ENCODE measurements around the gene CDCA3.

CDCA3 gene

DNA sequence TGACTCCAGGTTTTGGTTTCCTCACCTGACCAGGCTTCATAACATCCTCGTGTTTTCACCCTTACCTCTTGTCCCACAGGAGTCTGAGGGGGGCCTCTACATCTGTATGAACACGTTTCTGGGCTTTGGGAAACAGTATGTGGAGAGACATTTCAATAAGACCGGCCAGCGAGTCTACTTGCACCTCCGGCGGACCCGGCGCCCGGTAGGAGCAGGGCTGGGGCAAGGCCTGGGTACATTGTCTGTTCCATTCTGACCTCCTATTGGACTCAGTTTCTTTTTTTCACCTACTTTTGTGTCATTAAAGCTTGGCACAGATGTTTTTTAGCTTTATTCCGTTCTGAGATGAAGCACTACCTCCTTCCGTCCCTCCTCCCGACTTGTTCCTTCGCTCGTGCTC, 4.2 kb upstream of the CDCA3 start:
- in situ Hi-C loops (cut with HindIII; ENCODE audit: low sequenced_read_pairs) = no loop called here
- TF ChIP-seq, protein P1, sequence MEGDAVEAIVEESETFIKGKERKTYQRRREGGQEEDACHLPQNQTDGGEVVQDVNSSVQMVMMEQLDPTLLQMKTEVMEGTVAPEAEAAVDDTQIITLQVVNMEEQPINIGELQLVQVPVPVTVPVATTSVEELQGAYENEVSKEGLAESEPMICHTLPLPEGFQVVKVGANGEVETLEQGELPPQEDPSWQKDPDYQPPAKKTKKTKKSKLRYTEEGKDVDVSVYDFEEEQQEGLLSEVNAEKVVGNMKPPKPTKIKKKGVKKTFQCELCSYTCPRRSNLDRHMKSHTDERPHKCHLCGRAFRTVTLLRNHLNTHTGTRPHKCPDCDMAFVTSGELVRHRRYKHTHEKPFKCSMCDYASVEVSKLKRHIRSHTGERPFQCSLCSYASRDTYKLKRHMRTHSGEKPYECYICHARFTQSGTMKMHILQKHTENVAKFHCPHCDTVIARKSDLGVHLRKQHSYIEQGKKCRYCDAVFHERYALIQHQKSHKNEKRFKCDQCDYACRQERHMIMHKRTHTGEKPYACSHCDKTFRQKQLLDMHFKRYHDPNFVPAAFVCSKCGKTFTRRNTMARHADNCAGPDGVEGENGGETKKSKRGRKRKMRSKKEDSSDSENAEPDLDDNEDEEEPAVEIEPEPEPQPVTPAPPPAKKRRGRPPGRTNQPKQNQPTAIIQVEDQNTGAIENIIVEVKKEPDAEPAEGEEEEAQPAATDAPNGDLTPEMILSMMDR (IDR thresholded peaks at IDR 0.05; ENCODE audit: low read depth, low read length, missing control alignments) = no peak
- no peak for DNase-seq (ENCODE audit: low read depth)
- H3K4me3 ChIP-seq (ENCODE audit: low read depth, low read length) = no peak overlapping the region

DNA sequence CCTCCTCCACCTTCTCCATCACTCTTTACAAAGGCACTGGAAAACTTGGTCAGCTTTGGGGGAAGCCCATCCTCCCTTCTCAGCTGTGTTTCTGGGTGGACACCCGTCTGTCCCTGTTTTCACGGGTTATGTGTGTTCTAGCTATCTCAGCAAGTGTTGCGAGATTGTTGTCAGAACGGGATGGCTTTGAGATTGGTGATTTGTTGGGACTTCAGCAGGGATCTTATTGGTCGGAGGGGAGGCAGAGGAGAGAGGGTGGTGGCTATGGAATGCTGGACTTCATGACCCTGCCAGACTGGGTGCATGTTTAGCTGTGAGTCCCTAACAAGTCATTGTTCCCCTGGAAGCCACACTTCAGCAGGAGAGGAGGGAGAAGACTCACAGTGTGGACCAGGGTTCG, 3.0 kb upstream of the CDCA3 start:
- TF ChIP-seq, protein P1 (IDR thresholded peaks at IDR 0.05; ENCODE audit: low read depth, low read length, missing control alignments) = no peak
- DNase-seq (ENCODE audit: low read depth) = no peak
- H3K4me3 ChIP-seq (ENCODE audit: low read depth, low read length) = no peak overlapping the region
- in situ Hi-C loops (cut with HindIII; ENCODE audit: low sequenced_read_pairs) = no loop called here

DNA sequence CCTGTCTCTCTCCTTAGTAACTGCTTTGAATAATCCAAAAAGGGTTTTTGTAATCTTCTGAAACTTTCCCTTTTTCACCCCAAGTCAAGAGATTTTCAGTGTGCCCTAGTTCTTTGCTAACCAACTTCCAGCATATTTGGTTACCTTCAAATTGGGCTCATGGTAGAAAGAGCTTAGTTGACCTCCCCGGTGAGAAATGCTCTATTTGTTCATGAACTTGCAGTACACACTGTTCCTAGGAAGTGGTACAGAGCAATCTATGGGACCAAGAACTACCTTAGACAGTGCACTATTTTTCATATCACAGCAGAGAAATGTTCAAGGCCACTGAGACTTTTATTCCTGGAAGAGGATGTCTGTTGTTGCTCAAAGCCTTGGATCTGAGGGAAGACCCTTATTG, 2.5 kb upstream of the CDCA3 start:
- peak overlapping the region; percentile 79 for H3K4me3 ChIP-seq (ENCODE audit: low read depth, low read length)
- in situ Hi-C loops (cut with HindIII; ENCODE audit: low sequenced_read_pairs) = no loop called here

DNA sequence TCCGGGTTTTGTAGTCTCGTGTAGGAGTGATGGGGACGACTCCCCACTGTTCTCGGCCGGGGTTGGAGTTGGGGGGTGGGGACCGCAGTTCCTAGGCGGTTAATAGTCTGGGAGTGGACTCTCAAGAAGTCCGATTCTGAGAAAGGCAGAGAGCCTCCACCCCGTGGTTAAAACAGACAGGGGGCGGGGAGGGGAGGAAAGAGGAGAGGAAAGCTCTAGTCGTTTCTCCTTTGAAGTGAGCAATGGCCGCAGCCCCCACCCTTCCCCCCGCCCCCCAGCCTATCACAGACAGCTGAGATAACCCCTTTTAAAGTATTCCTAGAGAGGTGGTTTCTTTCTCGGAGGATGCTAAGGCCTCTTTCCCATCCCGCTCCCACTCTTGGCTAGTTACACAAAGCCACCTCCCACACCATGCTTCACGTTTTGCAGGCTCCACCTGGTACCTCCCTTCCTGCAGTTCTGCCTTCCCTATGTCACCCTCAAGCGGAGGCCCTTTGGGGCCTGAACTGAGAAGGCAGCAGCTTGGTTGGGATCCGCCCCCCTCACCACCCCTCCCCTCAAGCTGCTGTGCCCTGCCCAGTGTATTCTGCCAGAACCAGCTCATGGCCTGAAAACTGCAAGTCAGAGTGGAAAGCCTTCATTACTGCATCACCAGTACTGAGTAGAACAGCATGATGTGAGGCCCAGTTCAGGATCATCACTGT, 1.7 kb upstream of the CDCA3 start:
- no peak for DNase-seq (ENCODE audit: low read depth)
- in situ Hi-C loops (cut with HindIII; ENCODE audit: low sequenced_read_pairs) = no loop called here
- TF ChIP-seq, protein P1 (IDR thresholded peaks at IDR 0.05; ENCODE audit: low read depth, low read length, missing control alignments) = no peak
- peak overlapping the region; percentile 79 for H3K4me3 ChIP-seq (ENCODE audit: low read depth, low read length)

More for the DNA sequence above, 2.5 kb upstream of the CDCA3 start:
- TF ChIP-seq, protein P1 (IDR thresholded peaks at IDR 0.05; ENCODE audit: low read depth, low read length, missing control alignments) = no peak
- DNase-seq (ENCODE audit: low read depth) = no peak

DNA sequence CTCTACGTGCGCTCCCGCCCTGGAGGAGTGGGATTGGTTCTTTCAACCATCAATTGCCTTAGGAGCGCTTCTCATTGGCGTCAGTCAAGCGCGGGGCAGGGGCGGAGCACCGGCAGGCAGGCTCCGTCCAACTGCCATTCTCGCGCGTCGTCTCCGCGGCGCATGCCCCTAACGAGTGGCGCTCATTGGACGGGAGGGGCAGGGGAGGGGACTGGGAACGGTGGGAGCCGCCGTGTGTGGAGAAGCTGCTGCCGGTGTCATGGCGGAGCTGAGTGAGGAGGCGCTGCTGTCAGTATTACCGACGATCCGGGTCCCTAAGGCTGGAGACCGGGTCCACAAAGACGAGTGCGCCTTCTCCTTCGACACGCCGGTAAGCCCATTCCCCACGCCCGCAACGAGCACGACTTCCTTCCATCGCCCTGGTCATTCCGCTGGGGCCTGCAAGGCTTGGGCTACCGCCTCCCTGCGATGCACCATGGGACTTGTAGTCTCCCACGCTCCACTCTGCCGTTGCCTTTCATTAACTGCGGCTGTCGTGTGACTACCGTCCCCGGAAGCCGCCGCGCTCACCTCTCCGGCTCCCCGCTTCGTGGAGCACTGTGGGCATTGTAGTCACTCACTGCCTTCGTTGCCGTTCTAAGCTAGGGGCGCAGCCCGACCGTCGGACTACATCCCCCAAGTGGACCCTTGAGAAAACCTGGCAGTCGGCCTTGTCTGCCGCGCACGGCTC, 1.0 kb upstream of the CDCA3 start, which contains the start of gene USP5:
Gene USP5 (plus strand): TSS at position 230 of the 730 bp plus-strand sequence. CDS start 30 bp downstream, at position 260.
- peak within 1 kb of the TSS; percentile 79 for H3K4me3 ChIP-seq (ENCODE audit: low read depth, low read length)
- TF ChIP-seq, protein P1 (IDR thresholded peaks at IDR 0.05; ENCODE audit: low read depth, low read length, missing control alignments) = no peak
- peak; percentile 100 for DNase-seq (ENCODE audit: low read depth)
- in situ Hi-C loops (cut with HindIII; ENCODE audit: low sequenced_read_pairs) = no loop called here

DNA sequence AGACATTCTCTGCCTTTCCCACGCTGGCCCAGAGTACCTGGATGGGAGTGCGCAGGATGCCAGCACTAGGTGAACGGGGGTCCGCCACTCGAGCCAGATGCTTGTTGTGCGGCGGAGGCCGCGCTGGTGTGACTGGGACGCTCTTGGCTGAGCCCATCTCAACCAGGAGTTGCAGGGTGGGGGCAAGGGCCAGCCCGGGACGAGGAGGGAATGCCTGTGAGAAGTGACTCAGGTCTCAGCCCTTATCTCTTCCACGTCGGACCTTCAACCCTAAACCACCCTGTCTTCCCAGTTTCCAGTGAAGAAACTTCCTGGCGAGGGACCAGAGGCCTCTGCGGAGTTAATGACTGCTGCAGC, 312 bp downstream of the CDCA3 start:
- TF ChIP-seq, protein P1 (IDR thresholded peaks at IDR 0.05; ENCODE audit: low read depth, low read length, missing control alignments) = no peak
- no peak for DNase-seq (ENCODE audit: low read depth)
- peak overlapping the region; percentile 79 for H3K4me3 ChIP-seq (ENCODE audit: low read depth, low read length)
- in situ Hi-C loops (cut with HindIII; ENCODE audit: low sequenced_read_pairs) = no loop called here
